Measurements from ENCODE around the gene COMMD6. TPM values are rescaled to one million over a fixed set of nuclear protein-coding genes. Genes with fewer than 3 reads are reported as not detected.

COMMD6 gene
- total and polyA plus RNA-seq, 2 of the 4 experiments (the other 2 are of a cell fraction) = 63.5 to 144 TPM

- no peak overlapping the region for H3K27ac ChIP-seq (ENCODE audit: insufficient read depth, low read length)
- ATAC-seq (ENCODE audit: low read depth) (no peak; the same call in 1 of the 2 replicates), DNase-seq (peak; percentile 18)
- peaks cover 3 to 14% of the 10 kb centered on the region in 2 experiments; a peak in 3 of 4 replicates for H3K79me1 ChIP-seq (ENCODE audit: low read depth in 1 of 2, low read length in 2 of 2)
- H3K9me1 ChIP-seq (ENCODE audit: insufficient read depth, low read length) = no peaks in the 10 kb centered on the region; the same call in 1 of the 2 replicates
- H3K4me2 ChIP-seq (ENCODE audit: low read depth, low read length) = no peak overlapping the region
- peak overlapping the region; percentile 85 for H3K23ac ChIP-seq (ENCODE audit: low read depth, low read length)
- no peak overlapping the region for H2AFZ ChIP-seq (replicated peaks; ENCODE audit: low read length, poor library complexity)
- in situ Hi-C loops (cut with MboI; ENCODE audit: low sequenced_read_pairs) (no loop called here), dilution Hi-C loops (cut with HindIII; ENCODE audit: low sequenced_read_pairs, unreplicated experiment) (no loop called here), intact Hi-C loops (cut with micrococcal nuclease) (loop anchor here (5.0 kb wide), 1 partner anchor 40 kb away; no protein-coding TSS in a partner anchor)
- 0 out of 2 replicates have a peak, but pooled peaks cover 2% of the 10 kb centered on the region for H3K36me3 ChIP-seq (ENCODE audit: control insufficient read depth, insufficient read depth, low read length)
- H4K91ac ChIP-seq (ENCODE audit: insufficient read depth, low read depth, low read length) = no peak overlapping the region
- no peak overlapping the region for H3K9ac ChIP-seq (ENCODE audit: low read depth, low read length)
- no peak overlapping the region for H4K5ac ChIP-seq (ENCODE audit: low read depth, low read length)
- no peak overlapping the region for H2BK5ac ChIP-seq (ENCODE audit: low read depth, low read length, poor library complexity, severe bottlenecking)
- H3K56ac ChIP-seq (ENCODE audit: extremely low read depth, insufficient read depth, low read length) = no peak overlapping the region
- H2AK5ac ChIP-seq (ENCODE audit: low read depth, low read length) = no peak overlapping the region
- H3K9me3 ChIP-seq (ENCODE audit: control insufficient read depth, insufficient read depth, low read length) = peaks cover 6% of the 10 kb centered on the region; the same call in 1 of the 2 replicates
- no peak overlapping the region for H3K18ac ChIP-seq (ENCODE audit: low read depth, low read length)
- no peaks in the 10 kb centered on the region for H4K20me1 ChIP-seq (ENCODE audit: insufficient read depth, low read length)
- H3K4me3 ChIP-seq (ENCODE audit: insufficient read depth, low read depth, low read length) = no peak overlapping the region
- H3K27me3 ChIP-seq (ENCODE audit: control insufficient read depth, insufficient read depth, low read length) = no peaks in the 10 kb centered on the region
- H4K8ac ChIP-seq (ENCODE audit: low read depth in 2 of 2, low read length in 2 of 2) = no peak overlapping the region
- no peak overlapping the region for H2BK15ac ChIP-seq (ENCODE audit: low read depth, low read length)
- no peaks in the 10 kb centered on the region for H3K4me1 ChIP-seq (ENCODE audit: control insufficient read depth, insufficient read depth, low read length)
- 67% methylated on average over 1 of the region's 2 CpGs; no CpG with 5 or more reads in 1 of the 2 experiments for WGBS, 2 experiments (ENCODE audit: extremely low coverage in 2 of 2, insufficient read length in 1 of 2)
- H3K4ac ChIP-seq (ENCODE audit: low read depth, low read length) = no peak overlapping the region
- BruUV-seq (replicated peaks) = no TSS peak
- H2BK120ac ChIP-seq (ENCODE audit: low read depth, low read length) = no peak overlapping the region
- H2AK9ac ChIP-seq (replicated peaks; ENCODE audit: low read depth, low read length, poor library complexity) = no peak overlapping the region
- TF ChIP-seq MAZ (IDR thresholded peaks at IDR 0.05; ENCODE audit: borderline replicate concordance, low read depth, low read length) (no peak), MXI1 (IDR thresholded peaks at IDR 0.05; ENCODE audit: borderline replicate concordance, low read depth, low read length) (no peak), RCOR1 (IDR thresholded peaks at IDR 0.05; ENCODE audit: insufficient replicate concordance, low read length) (no peak), CEBPB (IDR thresholded peaks at IDR 0.05; ENCODE audit: low read depth, low read length) (no peak), FOS (IDR thresholded peaks at IDR 0.05; ENCODE audit: low read depth, low read length) (no peak)
- TF ChIP-seq, protein P1, sequence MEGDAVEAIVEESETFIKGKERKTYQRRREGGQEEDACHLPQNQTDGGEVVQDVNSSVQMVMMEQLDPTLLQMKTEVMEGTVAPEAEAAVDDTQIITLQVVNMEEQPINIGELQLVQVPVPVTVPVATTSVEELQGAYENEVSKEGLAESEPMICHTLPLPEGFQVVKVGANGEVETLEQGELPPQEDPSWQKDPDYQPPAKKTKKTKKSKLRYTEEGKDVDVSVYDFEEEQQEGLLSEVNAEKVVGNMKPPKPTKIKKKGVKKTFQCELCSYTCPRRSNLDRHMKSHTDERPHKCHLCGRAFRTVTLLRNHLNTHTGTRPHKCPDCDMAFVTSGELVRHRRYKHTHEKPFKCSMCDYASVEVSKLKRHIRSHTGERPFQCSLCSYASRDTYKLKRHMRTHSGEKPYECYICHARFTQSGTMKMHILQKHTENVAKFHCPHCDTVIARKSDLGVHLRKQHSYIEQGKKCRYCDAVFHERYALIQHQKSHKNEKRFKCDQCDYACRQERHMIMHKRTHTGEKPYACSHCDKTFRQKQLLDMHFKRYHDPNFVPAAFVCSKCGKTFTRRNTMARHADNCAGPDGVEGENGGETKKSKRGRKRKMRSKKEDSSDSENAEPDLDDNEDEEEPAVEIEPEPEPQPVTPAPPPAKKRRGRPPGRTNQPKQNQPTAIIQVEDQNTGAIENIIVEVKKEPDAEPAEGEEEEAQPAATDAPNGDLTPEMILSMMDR (conservative IDR thresholded peaks at IDR 0.05; ENCODE audit: low read depth, low read length) = no peak
- POLR2A ChIA-PET (ENCODE audit: unreplicated experiment) = no interaction called here
- peak overlapping the region; percentile 71; the same call in 1 of the 2 replicates for H2BK20ac ChIP-seq (ENCODE audit: low read depth, low read length)
- H3K14ac ChIP-seq (replicated peaks; ENCODE audit: low read depth, low read length) = peak overlapping the region; percentile 90
- CTCF ChIA-PET = no interaction called here
Measured at GRCh38 chr13:75581874-75582640, 44.4 kb upstream of the COMMD6 start.

Data from IMR-90 (cell line).